Bronchial epithelial cell (primary cell): Measurements from ENCODE around the gene GPR179. TPM values are rescaled to one million over a fixed set of nuclear protein-coding genes. Genes with fewer than 3 reads are reported as not detected.

Experiments
- DNase-seq: peaks from one replicate; pipeline ENCODE4 v3.0.0-alpha.2; 2010; ENCODE audit warnings: low read depth
- FAIRE-seq: peaks from 2 replicates; lab custom pipeline; 2011; peaks lifted over from hg19 to GRCh38; lab: Jason Lieb, UNC
- H3K27me3 ChIP-seq: 2 replicates; pipeline ENCODE4 v1.5.1; 2011; ENCODE audit warnings: low read length; ENCODE audit not compliant: control insufficient read depth, insufficient read depth
- H3K36me3 ChIP-seq: 2 replicates; pipeline ENCODE4 v1.5.1; 2011; ENCODE audit warnings: low read length; ENCODE audit not compliant: control insufficient read depth, insufficient read depth
- H3K4me3 ChIP-seq: 2 replicates; pipeline ENCODE4 v1.5.1; 2011; ENCODE audit warnings: mild to moderate bottlenecking, low read depth, low read length, control low read depth
- total RNA-seq: library from RNA; depleted of rRNA; stranded (reverse); fragments of >200 nt; gene quantifications from 2 replicates; pipeline ENCODE4 v1.2.1, GENCODE V29; 2014
- TF ChIP-seq, protein P1 (sequence below): IDR thresholded peaks from 2 replicates; pipeline ENCODE4 v1.5.1; 2011; ENCODE audit warnings: mild to moderate bottlenecking, moderate library complexity, low read length, control low read depth, inconsistent platforms; ENCODE audit not compliant: insufficient read depth, severe bottlenecking

The GPR179 gene
- total RNA-seq, 1 donor from 2014 or later: under 0.01 TPM

DNA sequence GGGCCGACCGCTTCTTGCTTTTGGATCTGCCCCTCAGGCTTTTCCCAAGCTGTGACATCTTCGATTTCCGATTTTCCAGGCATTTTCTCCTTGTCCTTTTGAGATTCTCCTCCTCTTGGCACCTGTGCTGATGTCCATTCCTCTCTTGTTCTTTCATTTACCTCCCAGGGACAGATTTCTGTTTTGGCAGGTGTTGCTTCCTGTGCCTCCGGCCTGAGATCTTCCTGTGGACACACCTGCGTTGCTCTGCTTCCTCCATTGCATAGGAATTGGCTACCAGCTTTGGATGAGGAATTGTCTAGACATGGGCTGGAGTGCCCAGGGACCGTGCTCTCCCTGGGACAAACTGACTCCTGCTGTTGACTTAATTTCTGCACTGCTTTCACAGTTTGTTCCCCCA, 15.1 kb downstream of the GPR179 start:
- peaks cover 3% of the 10 kb centered on the region for H3K36me3 ChIP-seq
- no peak for FAIRE-seq
- no peak overlapping the region for H3K4me3 ChIP-seq
- peaks cover 3% of the 10 kb centered on the region for H3K27me3 ChIP-seq
- TF ChIP-seq, protein P1, sequence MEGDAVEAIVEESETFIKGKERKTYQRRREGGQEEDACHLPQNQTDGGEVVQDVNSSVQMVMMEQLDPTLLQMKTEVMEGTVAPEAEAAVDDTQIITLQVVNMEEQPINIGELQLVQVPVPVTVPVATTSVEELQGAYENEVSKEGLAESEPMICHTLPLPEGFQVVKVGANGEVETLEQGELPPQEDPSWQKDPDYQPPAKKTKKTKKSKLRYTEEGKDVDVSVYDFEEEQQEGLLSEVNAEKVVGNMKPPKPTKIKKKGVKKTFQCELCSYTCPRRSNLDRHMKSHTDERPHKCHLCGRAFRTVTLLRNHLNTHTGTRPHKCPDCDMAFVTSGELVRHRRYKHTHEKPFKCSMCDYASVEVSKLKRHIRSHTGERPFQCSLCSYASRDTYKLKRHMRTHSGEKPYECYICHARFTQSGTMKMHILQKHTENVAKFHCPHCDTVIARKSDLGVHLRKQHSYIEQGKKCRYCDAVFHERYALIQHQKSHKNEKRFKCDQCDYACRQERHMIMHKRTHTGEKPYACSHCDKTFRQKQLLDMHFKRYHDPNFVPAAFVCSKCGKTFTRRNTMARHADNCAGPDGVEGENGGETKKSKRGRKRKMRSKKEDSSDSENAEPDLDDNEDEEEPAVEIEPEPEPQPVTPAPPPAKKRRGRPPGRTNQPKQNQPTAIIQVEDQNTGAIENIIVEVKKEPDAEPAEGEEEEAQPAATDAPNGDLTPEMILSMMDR: no peak
- no peak for DNase-seq

DNA sequence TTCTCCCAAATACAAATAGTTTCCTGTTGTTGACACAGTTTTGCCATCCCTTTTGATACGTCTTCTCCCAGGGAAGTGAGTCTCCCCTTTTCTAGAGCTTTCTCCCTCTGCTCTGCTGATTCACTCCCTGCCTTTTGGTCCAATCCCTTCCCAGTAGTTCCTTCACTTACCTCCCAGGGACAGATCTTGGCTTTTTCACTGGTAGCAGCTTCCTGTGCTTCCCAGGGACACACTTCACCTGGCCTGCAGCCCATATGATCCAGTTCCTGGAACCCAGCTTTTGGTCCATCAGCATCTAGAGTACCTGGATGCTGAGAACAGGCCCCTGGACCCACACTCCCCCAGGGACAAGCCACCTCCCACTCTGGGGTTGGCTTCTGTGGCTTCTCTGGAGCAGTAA, 15.8 kb downstream of the GPR179 start:
- TF ChIP-seq, protein P1: no peak
- DNase-seq (no peak), FAIRE-seq (no peak)
- peaks cover under 1% of the 10 kb centered on the region for H3K27me3 ChIP-seq
- H3K4me3 ChIP-seq: no peak overlapping the region
- peaks cover 6% of the 10 kb centered on the region for H3K36me3 ChIP-seq

DNA sequence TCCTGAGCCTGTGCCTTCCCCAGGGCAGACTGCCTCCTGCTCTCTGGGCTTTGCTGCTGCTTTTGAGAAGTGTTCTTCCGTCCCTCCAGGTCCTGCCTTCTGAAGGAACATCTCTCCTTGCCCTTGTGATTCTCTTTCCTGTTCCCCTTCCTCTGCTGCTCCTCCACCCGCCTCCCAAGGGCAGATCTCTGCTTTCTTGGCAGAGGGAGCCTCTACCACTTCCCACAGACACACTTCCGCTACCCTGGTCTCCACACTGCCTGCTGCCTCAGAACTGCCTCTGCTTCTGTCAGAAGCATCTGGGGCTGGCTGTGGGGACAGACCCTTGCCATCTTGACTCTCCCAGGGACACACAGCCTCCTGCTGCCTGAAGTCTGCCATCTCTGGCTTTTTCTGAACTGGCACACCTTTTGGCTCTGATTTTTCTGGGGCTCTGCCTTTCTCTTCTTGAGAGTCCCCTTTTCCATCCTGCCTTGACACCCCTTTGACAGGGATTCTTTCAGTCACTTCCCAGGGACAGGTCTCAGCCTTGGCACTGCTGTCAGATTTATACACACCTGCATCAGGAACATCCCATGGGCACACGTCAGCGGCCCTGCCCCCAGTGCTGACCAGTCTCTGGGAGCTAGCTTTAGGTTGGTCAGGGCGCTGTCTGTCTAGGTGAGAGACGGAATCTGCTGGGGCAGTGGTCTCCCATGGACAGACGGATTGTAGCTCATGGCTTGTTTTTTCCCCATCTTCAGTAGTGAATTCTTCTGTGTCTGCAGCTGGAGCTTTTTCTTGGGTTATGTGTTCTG, 16.6 kb downstream of the GPR179 start:
- no peak for DNase-seq
- H3K4me3 ChIP-seq: no peak overlapping the region
- no peaks in the 10 kb centered on the region for H3K27me3 ChIP-seq
- peaks cover 11% of the 10 kb centered on the region for H3K36me3 ChIP-seq
- FAIRE-seq: no peak
- TF ChIP-seq, protein P1: no peak

DNA sequence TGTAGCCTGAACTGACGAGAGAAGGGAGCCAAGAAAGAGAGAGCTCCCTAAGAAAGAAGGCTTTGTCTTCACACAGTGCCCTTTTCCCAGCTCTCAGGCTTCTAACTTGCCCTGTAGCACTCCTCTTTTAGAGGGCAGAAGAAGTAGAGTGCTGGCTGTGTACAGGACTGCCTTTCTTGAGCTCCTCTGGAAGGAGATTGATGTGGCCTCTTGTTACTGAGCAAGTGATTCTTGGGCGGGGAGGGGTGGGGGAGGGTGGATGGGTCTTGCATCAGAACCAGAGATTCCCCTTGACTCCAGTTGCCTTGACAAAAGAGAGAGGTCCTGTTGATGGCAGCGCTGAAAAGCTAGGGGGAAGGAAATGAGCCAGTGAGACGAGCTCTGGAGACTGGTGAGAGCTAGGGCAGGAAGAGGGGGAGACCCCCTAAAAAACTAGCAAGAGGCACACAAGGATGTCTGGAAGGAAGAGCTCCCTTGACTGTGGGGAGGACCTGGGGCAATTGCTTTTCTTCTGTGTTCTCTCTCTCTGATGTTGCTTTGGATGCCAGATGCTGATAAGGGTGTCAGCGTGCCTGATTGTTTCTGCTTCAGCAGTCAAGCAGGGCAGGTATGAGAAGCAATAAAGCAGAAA, 18.4 kb downstream of the GPR179 start:
- FAIRE-seq (no peak), DNase-seq (no peak)
- TF ChIP-seq, protein P1: no peak
- Histone ChIP-seq H3K36me3 (peaks cover 12% of the 10 kb centered on the region), H3K4me3 (no peak overlapping the region), H3K27me3 (no peaks in the 10 kb centered on the region)

DNA sequence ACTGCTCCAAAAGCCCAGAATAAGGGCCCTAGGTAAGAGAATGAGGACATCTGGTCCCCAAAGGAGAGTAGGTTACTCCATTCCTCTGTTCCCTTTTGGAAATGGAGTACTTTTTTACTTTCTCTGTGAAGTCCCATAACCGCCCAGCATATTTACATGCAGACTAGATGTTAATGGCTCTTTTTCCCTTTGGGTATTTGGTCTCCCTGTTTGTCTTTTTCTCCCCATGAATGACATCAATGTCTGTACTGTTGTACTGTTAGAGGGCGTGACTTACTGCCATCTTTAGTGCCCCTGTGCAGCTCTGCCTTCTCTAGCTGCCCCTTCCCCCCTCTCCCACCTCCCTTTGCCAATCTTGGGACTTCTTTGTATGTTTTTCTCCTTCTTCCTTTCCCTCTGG, 19.0 kb downstream of the GPR179 start:
- peaks cover 12% of the 10 kb centered on the region for H3K36me3 ChIP-seq
- no peak for DNase-seq

More for the DNA sequence above, 19.0 kb downstream of the GPR179 start:
- TF ChIP-seq, protein P1: no peak
- Histone ChIP-seq H3K4me3 (no peak overlapping the region), H3K27me3 (no peaks in the 10 kb centered on the region)
- FAIRE-seq: no peak
